SU-DHL-6 (cell line): ENCODE data around the gene PDE4B.

Experiments used
- EZH2phosphoT487 ChIP-seq: fragments of 200-600 bp; sonication (generic), shearing (Covaris generic); conservative IDR thresholded peaks from 2 replicates; pipeline ENCODE4 v1.6.1; 2018; ENCODE audit warnings: mild to moderate bottlenecking, antibody characterized with exemption, low read length, moderate library complexity, mixed read lengths
- TF ChIP-seq, protein P1 (sequence below): fragments of 200-600 bp; sonication (generic); IDR thresholded peaks from one replicate; pipeline ENCODE4 v1.5.1; 2017; ENCODE audit warnings: antibody characterized with exemption, mild to moderate bottlenecking, low read length, moderate library complexity; ENCODE audit not compliant: insufficient read depth, poor library complexity, severe bottlenecking

GRCh38 chr1:65949230-65949626 lies 156.5 kb downstream of the PDE4B start:
- TF ChIP-seq, protein P1, sequence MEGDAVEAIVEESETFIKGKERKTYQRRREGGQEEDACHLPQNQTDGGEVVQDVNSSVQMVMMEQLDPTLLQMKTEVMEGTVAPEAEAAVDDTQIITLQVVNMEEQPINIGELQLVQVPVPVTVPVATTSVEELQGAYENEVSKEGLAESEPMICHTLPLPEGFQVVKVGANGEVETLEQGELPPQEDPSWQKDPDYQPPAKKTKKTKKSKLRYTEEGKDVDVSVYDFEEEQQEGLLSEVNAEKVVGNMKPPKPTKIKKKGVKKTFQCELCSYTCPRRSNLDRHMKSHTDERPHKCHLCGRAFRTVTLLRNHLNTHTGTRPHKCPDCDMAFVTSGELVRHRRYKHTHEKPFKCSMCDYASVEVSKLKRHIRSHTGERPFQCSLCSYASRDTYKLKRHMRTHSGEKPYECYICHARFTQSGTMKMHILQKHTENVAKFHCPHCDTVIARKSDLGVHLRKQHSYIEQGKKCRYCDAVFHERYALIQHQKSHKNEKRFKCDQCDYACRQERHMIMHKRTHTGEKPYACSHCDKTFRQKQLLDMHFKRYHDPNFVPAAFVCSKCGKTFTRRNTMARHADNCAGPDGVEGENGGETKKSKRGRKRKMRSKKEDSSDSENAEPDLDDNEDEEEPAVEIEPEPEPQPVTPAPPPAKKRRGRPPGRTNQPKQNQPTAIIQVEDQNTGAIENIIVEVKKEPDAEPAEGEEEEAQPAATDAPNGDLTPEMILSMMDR = no peak
- TF ChIP-seq EZH2phosphoT487 = no peak
